Sigmoid colon (tissue), 3 donors: ENCODE measurements around the gene TMEM37.

Experiments used
- POLR2A ChIP-seq, 2 donors: fragments of 450-650 bp; IDR thresholded peaks; one replicate each; pipeline ENCODE4 v1.6.1; 2016; ENCODE audit warnings: antibody characterized with exemption in 2 of 2, mild to moderate bottlenecking in 2 of 2, moderate library complexity in 2 of 2
- TF ChIP-seq, protein P1 (sequence below), 4 experiments: fragments of 450-650 bp in 3 of 4; fragments of 200-600 bp in 1 of 4; IDR thresholded peaks; one replicate each; pipeline ENCODE4 v1.5.1; 2016 to 2019; ENCODE audit warnings: antibody characterized with exemption in 4 of 4, mild to moderate bottlenecking in 3 of 4, moderate library complexity in 2 of 4

DNA sequence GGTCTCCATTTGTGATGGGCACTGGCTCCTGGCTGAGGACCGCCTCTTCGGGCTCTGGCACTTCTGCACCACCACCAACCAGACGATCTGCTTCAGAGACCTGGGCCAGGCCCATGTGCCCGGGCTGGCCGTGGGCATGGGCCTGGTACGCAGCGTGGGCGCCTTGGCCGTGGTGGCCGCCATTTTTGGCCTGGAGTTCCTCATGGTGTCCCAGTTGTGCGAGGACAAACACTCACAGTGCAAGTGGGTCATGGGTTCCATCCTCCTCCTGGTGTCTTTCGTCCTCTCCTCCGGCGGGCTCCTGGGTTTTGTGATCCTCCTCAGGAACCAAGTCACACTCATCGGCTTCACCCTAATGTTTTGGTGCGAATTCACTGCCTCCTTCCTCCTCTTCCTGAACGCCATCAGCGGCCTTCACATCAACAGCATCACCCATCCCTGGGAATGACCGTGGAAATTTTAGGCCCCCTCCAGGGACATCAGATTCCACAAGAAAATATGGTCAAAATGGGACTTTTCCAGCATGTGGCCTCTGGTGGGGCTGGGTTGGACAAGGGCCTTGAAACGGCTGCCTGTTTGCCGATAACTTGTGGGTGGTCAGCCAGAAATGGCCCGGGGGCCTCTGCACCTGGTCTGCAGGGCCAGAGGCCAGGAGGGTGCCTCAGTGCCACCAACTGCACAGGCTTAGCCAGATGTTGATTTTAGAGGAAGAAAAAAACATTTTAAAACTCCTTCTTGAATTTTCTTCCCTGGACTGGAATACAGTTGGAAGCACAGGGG lies 5.5 kb downstream of the TMEM37 start:
- TF ChIP-seq, protein P1, sequence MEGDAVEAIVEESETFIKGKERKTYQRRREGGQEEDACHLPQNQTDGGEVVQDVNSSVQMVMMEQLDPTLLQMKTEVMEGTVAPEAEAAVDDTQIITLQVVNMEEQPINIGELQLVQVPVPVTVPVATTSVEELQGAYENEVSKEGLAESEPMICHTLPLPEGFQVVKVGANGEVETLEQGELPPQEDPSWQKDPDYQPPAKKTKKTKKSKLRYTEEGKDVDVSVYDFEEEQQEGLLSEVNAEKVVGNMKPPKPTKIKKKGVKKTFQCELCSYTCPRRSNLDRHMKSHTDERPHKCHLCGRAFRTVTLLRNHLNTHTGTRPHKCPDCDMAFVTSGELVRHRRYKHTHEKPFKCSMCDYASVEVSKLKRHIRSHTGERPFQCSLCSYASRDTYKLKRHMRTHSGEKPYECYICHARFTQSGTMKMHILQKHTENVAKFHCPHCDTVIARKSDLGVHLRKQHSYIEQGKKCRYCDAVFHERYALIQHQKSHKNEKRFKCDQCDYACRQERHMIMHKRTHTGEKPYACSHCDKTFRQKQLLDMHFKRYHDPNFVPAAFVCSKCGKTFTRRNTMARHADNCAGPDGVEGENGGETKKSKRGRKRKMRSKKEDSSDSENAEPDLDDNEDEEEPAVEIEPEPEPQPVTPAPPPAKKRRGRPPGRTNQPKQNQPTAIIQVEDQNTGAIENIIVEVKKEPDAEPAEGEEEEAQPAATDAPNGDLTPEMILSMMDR (IDR thresholded peaks at IDR 0.05), result no peak
- no peak for TF ChIP-seq POLR2A (IDR thresholded peaks at IDR 0.05)
